ENCODE measurements around the gene PDE3A. TPM values are rescaled to one million over a fixed set of nuclear protein-coding genes. Genes with fewer than 3 reads are reported as not detected.

Gene PDE3A
- total RNA-seq, 1 experiment from 2014 or later = 0.12 TPM

GRCh38 chr12:20443792-20444191 is 75.5 kb downstream of the PDE3A start:
- no peaks in the 10 kb centered on the region; the same call in 1 of the 2 replicates for H3K9me2 ChIP-seq (ENCODE audit: insufficient read depth)
- intact Hi-C loops (cut with micrococcal nuclease) = no loop called here
- H3K27ac ChIP-seq (ENCODE audit: low read depth, low read length) = no peak overlapping the region
- no peak for DNase-seq (ENCODE audit: low read depth, low spot score)
- CTCF ChIA-PET = no interaction called here
- RAD21 ChIA-PET (ENCODE audit: low non-redundant PET in 1 of 2, low total read pairs in 2 of 2, uncharacterized antibody in 2 of 2, unreplicated experiment in 2 of 2) = no interaction called here
- H3K4me1 ChIP-seq (ENCODE audit: control insufficient read depth in 1 of 2, insufficient read depth in 2 of 2, low read length in 2 of 2) = no peaks in the 10 kb centered on the region
- ATAC-seq = no peak
- no peaks in the 10 kb centered on the region for H3K27me3 ChIP-seq (ENCODE audit: insufficient read depth, low read length)
- no peak overlapping the region for H3K4me2 ChIP-seq (ENCODE audit: low read length)
- TF ChIP-seq TCF7L2 (IDR thresholded peaks at IDR 0.05; ENCODE audit: borderline replicate concordance, extremely low read depth, insufficient read depth, insufficient read length) (no peak), FOSL1 (IDR thresholded peaks at IDR 0.05; ENCODE audit: low read depth) (no peak), POLR2A (IDR thresholded peaks at IDR 0.05; ENCODE audit: borderline replicate concordance, extremely low read depth, insufficient read depth, insufficient read length) (no peak)
- H3K36me3 ChIP-seq (ENCODE audit: control insufficient read depth in 1 of 2, insufficient read depth in 2 of 2, low read length in 2 of 2) = no peaks in the 10 kb centered on the region
- H3K79me2 ChIP-seq (ENCODE audit: insufficient read depth, low read length) = no peaks in the 10 kb centered on the region
- H3K9me3 ChIP-seq (ENCODE audit: control insufficient read depth in 1 of 2, insufficient read depth in 1 of 2, low read depth in 1 of 2, low read length in 2 of 2) = no peaks in the 10 kb centered on the region
- H3K9ac ChIP-seq (ENCODE audit: low read length) = no peak overlapping the region
- H2AFZ ChIP-seq (ENCODE audit: low read depth, low read length, poor library complexity, severe bottlenecking) = no peak overlapping the region
- POLR2A ChIA-PET = no interaction called here
- no peaks in the 10 kb centered on the region for H4K20me1 ChIP-seq (ENCODE audit: insufficient read depth)
- H3K4me3 ChIP-seq (replicated peaks in 1 of 2; ENCODE audit: low read depth in 1 of 2, low read length in 2 of 2) = no peak overlapping the region
- no TSS peak for BruUV-seq (replicated peaks)

- Histone ChIP-seq H3K9me2 (ENCODE audit: insufficient read depth) (no peaks in the 10 kb centered on the region; the same call in 1 of the 2 replicates), H3K36me3 (ENCODE audit: control insufficient read depth in 1 of 2, insufficient read depth in 2 of 2, low read length in 2 of 2) (no peaks in the 10 kb centered on the region), H3K9me3 (ENCODE audit: control insufficient read depth in 1 of 2, insufficient read depth in 1 of 2, low read depth in 1 of 2, low read length in 2 of 2) (no peaks in the 10 kb centered on the region), H3K27ac (ENCODE audit: low read depth, low read length) (no peak overlapping the region), H3K79me2 (ENCODE audit: insufficient read depth, low read length) (no peaks in the 10 kb centered on the region), H3K4me1 (ENCODE audit: control insufficient read depth in 1 of 2, insufficient read depth in 2 of 2, low read length in 2 of 2) (no peaks in the 10 kb centered on the region), H4K20me1 (ENCODE audit: insufficient read depth) (no peaks in the 10 kb centered on the region), H3K4me3 (replicated peaks in 1 of 2; ENCODE audit: low read depth in 1 of 2, low read length in 2 of 2) (no peak overlapping the region), H3K27me3 (ENCODE audit: insufficient read depth, low read length) (no peaks in the 10 kb centered on the region), H2AFZ (ENCODE audit: low read depth, low read length, poor library complexity, severe bottlenecking) (no peak overlapping the region), H3K9ac (ENCODE audit: low read length) (no peak overlapping the region), H3K4me2 (ENCODE audit: low read length) (no peak overlapping the region)
- intact Hi-C loops (cut with micrococcal nuclease) = no loop called here
- ChIA-PET POLR2A (no interaction called here), RAD21 (ENCODE audit: low non-redundant PET in 1 of 2, low total read pairs in 2 of 2, uncharacterized antibody in 2 of 2, unreplicated experiment in 2 of 2) (no interaction called here), CTCF (no interaction called here)
- DNase-seq (ENCODE audit: low read depth, low spot score) (no peak), ATAC-seq (no peak)
- BruUV-seq (replicated peaks) = no TSS peak
- TF ChIP-seq SIN3A (IDR thresholded peaks at IDR 0.05; ENCODE audit: low read depth) (no peak), FOSL1 (IDR thresholded peaks at IDR 0.05; ENCODE audit: low read depth) (no peak), POLR2A (IDR thresholded peaks at IDR 0.05; ENCODE audit: borderline replicate concordance, extremely low read depth, insufficient read depth, insufficient read length) (no peak), CBX3 (IDR thresholded peaks at IDR 0.05; ENCODE audit: low read depth) (no peak), CTCF (IDR thresholded peaks at IDR 0.05 in 2 of 3, conservative IDR thresholded peaks at IDR 0.05 in 1 of 3; ENCODE audit: borderline replicate concordance in 1 of 3, insufficient read depth in 1 of 3, low read depth in 2 of 3, low read length in 2 of 3) (no peak), ZFX (IDR thresholded peaks at IDR 0.05) (no peak), ZNF274 (IDR thresholded peaks at IDR 0.05; ENCODE audit: low read depth, low read length) (no peak), REST (IDR thresholded peaks at IDR 0.05; ENCODE audit: low read depth) (no peak), RAD21 (IDR thresholded peaks at IDR 0.05; ENCODE audit: low read depth) (no peak), YY1 (IDR thresholded peaks at IDR 0.05; ENCODE audit: extremely low read depth, insufficient replicate concordance, low read depth, low read length) (no peak), CEBPB (IDR thresholded peaks at IDR 0.05; ENCODE audit: low read depth) (no peak), ELF1 (IDR thresholded peaks at IDR 0.05; ENCODE audit: borderline replicate concordance, low read depth) (no peak), SRF (IDR thresholded peaks at IDR 0.05; ENCODE audit: low read depth) (no peak)
- TF ChIP-seq, protein P1, sequence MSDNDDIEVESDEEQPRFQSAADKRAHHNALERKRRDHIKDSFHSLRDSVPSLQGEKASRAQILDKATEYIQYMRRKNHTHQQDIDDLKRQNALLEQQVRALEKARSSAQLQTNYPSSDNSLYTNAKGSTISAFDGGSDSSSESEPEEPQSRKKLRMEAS (IDR thresholded peaks at IDR 0.05) = no peak
Measured at GRCh38 chr12:20444595-20445170, 76.3 kb downstream of the PDE3A start.

Data from HCT116 (cell line).